AG08395 (cell line): ENCODE results near the gene NRIP2.
"Not testable (repeated sequence)": the region's sequence is repeated elsewhere in the genome, so short reads cannot be mapped to it uniquely, and the experiment has no call there.

Source experiments
- DNase-seq: peaks from one replicate; pipeline ENCODE4 v3.0.0; 2012; ENCODE audit warnings: mixed read lengths, low spot score

The NRIP2 gene

GRCh38 chr12:2834581-2835491 is at the start of gene NRIP2:
TSS of gene NRIP2 (minus strand) at chr12:2835035. CDS start at chr12:2834983, 52 bp downstream.
- DNase-seq, result peak; percentile 53

GRCh38 chr12:2879853-2880252 is 45.0 kb upstream of the NRIP2 start:
- DNase-seq, result no peak

- peak; percentile 24 for DNase-seq
These were observed 43.3 kb upstream of the NRIP2 start for GRCh38 chr12:2877953-2878732.

GRCh38 chr12:2877047-2877952 is 42.5 kb upstream of the NRIP2 start, which contains the start of the genes FOXM1 and RHNO1:
TSS of gene FOXM1 (minus strand) at chr12:2877174. CDS start at chr12:2874478, 2,696 bp downstream.
TSS of gene RHNO1 (plus strand) at chr12:2877223. CDS start at chr12:2885367, 8,144 bp downstream.
- peak; percentile 98 for DNase-seq

- DNase-seq, result peak; percentile 26
These were observed 41.7 kb upstream of the NRIP2 start for GRCh38 chr12:2876431-2877046.

GRCh38 chr12:2868986-2869632 is 34.3 kb upstream of the NRIP2 start:
- not testable (repeated sequence) for DNase-seq

- DNase-seq, result no peak
These were observed 29.4 kb upstream of the NRIP2 start for GRCh38 chr12:2864198-2864597.

GRCh38 chr12:2863402-2863801 is 28.6 kb upstream of the NRIP2 start:
- not testable (repeated sequence) for DNase-seq

- no peak for DNase-seq
These were observed 28.0 kb upstream of the NRIP2 start for GRCh38 chr12:2862876-2863275.

- DNase-seq, result no peak
These were observed 25.3 kb upstream of the NRIP2 start for GRCh38 chr12:2860170-2860569.

- no peak for DNase-seq
These were observed 24.1 kb upstream of the NRIP2 start for GRCh38 chr12:2858944-2859421.

GRCh38 chr12:2858334-2858733 is 23.5 kb upstream of the NRIP2 start:
- DNase-seq, result no peak

GRCh38 chr12:2857576-2857975 is 22.7 kb upstream of the NRIP2 start:
- DNase-seq, result no peak

- no peak for DNase-seq
These were observed 22.2 kb upstream of the NRIP2 start, which contains the start of gene TEX52 for GRCh38 chr12:2857021-2857431. TSS of gene TEX52 (minus strand) at chr12:2857039. CDS start at chr12:2857026, 13 bp downstream.

- DNase-seq, result no peak
These were observed 21.2 kb upstream of the NRIP2 start for GRCh38 chr12:2856051-2856450.

- no peak for DNase-seq
These were observed 20.7 kb upstream of the NRIP2 start for GRCh38 chr12:2855546-2855945.

GRCh38 chr12:2854669-2855453 is 20.0 kb upstream of the NRIP2 start:
- DNase-seq, result no peak

GRCh38 chr12:2853626-2854025 is 18.8 kb upstream of the NRIP2 start:
- peak; percentile 96 for DNase-seq

GRCh38 chr12:2851931-2852330 is 17.1 kb upstream of the NRIP2 start:
- DNase-seq, result no peak

GRCh38 chr12:2845280-2845679 is 10.4 kb upstream of the NRIP2 start:
- peak; percentile 29 for DNase-seq
